ENCODE data around the gene PRKD2.

PRKD2 gene

DNA sequence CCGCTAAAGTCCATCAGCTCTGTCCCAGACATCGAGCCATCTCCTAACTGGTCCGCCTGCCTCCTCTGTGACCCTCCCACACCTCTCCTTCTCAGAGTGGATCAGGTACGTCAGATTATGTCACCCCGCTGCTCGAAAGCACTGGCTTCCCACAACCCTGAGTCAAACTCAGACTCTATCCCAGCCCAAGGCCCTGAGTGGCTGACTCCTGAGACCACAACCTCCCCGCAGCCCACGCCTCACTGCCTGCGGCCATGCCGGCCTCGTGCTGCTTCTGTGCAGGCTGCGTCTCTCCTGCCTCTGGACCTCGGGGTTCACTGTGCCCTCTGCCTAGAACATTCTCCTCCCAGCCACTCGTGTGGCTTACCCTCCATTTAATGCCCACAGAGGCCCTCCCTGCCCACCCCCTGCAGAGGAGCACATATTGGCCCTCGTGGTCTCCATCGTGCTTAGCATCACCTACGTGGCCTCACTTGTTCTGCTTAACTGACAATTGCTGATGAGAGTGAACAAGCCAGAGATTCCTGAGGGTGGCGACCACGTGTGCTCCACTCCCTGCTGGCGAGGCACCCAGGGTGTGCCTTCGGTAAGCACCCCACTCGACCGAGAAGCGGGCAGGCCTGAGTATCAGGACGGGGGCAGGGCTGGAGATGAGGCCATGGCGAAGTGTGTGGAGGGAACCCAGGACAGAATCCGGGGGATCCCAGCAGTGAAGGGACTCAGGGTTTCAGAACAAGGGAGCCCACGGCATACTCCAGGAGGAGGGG is 15.4 kb upstream of the PRKD2 start:
- peak overlapping the region in 1 of 2 donors; percentile 52 for H3K27ac ChIP-seq
- no peak for DNase-seq (ENCODE audit: low spot score)

DNA sequence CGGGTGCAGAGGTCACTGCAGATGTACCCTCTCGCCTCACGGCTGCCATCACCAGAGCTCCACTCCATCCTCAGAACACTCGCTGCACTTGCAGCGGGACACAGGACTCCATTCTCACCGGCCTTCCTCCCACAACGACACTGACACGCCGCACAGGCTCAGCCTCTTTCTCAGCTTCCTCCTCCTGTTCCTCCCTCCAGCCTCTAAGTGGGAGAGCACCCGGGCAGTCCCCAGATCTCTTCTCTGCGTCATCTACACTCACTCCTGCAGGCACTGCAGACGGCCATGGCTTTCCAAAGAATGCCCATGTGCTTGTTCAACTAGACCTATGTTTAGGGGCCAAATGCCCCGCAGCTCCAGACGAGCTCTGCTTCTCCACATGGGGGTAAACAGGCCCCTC is 14.7 kb upstream of the PRKD2 start:
- Histone ChIP-seq H3K4me3 (peak overlapping the region; percentile 18), H3K27ac (peak overlapping the region in 1 of 2 donors; percentile 25)
- TF ChIP-seq, protein P1, sequence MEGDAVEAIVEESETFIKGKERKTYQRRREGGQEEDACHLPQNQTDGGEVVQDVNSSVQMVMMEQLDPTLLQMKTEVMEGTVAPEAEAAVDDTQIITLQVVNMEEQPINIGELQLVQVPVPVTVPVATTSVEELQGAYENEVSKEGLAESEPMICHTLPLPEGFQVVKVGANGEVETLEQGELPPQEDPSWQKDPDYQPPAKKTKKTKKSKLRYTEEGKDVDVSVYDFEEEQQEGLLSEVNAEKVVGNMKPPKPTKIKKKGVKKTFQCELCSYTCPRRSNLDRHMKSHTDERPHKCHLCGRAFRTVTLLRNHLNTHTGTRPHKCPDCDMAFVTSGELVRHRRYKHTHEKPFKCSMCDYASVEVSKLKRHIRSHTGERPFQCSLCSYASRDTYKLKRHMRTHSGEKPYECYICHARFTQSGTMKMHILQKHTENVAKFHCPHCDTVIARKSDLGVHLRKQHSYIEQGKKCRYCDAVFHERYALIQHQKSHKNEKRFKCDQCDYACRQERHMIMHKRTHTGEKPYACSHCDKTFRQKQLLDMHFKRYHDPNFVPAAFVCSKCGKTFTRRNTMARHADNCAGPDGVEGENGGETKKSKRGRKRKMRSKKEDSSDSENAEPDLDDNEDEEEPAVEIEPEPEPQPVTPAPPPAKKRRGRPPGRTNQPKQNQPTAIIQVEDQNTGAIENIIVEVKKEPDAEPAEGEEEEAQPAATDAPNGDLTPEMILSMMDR (IDR thresholded peaks at IDR 0.05): no peak
- no peak for DNase-seq (ENCODE audit: low spot score)

More for the DNA sequence above, 15.4 kb upstream of the PRKD2 start:
- TF ChIP-seq, protein P1 (IDR thresholded peaks at IDR 0.05): no peak
- no peak overlapping the region for H3K4me3 ChIP-seq

DNA sequence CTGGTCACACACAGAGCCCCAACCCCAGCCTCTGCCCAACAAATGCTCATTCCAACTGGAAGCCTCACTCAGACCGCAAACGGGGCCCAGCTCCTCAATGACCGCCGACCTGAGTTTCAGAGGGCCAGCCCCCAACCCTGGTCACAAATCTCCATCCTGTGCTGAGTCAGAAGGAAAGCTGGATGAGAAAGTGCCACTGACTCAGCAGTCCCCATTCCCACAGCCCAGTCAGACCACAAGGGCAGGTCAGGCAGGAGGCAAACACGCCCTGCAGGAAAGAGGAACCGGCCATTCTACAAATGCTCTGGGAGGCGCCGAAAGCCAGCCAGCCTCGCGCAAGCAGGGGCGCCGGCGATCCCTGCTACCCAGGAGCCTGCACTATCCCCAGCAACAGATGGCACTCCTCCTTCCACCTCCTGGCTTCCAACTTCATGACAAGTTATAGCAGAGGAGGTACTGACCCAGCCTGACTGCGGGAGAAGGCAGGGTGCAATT is 14.1 kb upstream of the PRKD2 start:
- H3K27ac ChIP-seq: peak overlapping the region in 1 of 2 donors; percentile 25
- DNase-seq (ENCODE audit: low spot score): no peak
- peak overlapping the region; percentile 18 for H3K4me3 ChIP-seq
- TF ChIP-seq, protein P1 (IDR thresholded peaks at IDR 0.05): no peak

DNA sequence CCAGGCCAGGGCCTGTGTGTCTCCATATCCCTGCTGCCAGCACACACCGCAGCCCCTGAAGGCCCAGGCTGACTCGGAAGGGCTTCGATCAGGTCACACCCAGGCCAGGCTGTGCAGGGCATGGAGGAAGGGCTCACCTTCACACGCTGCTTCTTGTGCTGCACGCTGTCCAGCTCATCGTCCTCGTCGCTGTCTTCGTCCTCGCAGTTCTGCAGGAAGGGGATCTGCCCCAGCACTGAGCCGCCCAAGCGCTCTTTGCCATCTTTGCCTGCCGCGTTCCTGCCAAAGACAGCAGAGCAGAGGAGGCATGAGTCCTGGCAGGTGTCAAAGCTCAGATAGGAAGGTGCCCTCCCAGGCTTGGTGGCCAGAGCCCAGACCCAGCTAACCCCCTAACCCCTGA is 13.7 kb upstream of the PRKD2 start:
- Histone ChIP-seq H3K27ac (no peak overlapping the region), H3K4me3 (no peak overlapping the region)
- TF ChIP-seq, protein P1 (IDR thresholded peaks at IDR 0.05): no peak
- DNase-seq (ENCODE audit: low spot score): no peak

DNA sequence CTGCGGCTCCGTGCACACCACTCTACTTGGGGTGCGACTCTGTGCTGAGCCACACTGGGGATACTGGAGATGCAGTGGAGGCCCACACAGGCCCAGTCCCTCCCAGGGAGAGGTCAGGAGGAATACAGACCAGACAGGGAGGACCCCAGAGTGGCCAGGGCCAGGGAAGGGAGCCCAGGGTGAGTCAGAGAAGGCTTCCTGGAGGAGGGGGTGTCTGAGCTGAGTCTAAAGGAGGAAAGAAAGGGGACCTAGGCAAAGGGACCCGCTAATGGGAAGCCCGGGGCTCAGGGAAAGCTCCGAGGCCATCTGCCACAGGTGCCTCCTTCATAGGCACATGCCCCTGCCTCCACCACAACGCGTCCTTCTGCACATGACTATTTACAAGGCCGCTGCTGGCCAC is 13.3 kb upstream of the PRKD2 start:
- no peak for DNase-seq (ENCODE audit: low spot score)
- no peak overlapping the region for H3K27ac ChIP-seq

DNA sequence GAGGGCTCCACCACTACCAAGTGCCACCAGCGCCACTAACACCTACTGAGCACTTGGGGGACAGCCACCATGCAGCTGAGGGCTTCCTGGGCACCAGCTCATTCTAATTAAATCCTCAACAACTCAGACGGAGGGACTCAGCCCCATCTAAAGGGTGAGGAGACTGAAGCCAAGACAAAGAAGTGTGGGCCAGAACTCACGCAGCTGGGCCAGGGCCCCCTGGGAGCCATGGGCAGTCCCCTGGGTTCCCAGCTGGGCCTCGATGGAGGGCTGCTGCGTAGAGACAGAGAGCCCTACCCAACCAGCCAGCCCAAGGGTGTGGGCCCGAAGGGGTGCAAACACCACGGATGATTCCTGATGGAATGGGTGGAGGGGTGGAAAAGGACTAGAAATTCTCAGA is 12.8 kb upstream of the PRKD2 start:
- DNase-seq (ENCODE audit: low spot score): no peak
- TF ChIP-seq, protein P1 (IDR thresholded peaks at IDR 0.05): no peak
- Histone ChIP-seq H3K4me3 (no peak overlapping the region), H3K27ac (no peak overlapping the region)

More for the DNA sequence above, 13.3 kb upstream of the PRKD2 start:
- TF ChIP-seq, protein P1 (IDR thresholded peaks at IDR 0.05): no peak
- no peak overlapping the region for H3K4me3 ChIP-seq
